Hepatocyte (in vitro differentiated cells): ENCODE data around the gene IGDCC3.

Experiments
- CTCF ChIP-seq: fragments of 200-600 bp; sonication (generic); IDR thresholded peaks from 2 replicates; pipeline ENCODE4 v1.5.1; 2016; ENCODE audit warnings: antibody characterized with exemption, mild to moderate bottlenecking; ENCODE audit not compliant: poor library complexity
- EZH2 ChIP-seq: fragments of 200-600 bp; sonication (generic); IDR thresholded peaks from 2 replicates; pipeline ENCODE4 v1.6.1; 2016; ENCODE audit warnings: antibody characterized with exemption, mild to moderate bottlenecking, borderline replicate concordance

- TF ChIP-seq CTCF, result no peak
- TF ChIP-seq EZH2, result no peak
Measured at GRCh38 chr15:65405791-65406423, 28.1 kb upstream of the IGDCC3 start.
